Epithelial cell of proximal tubule (primary cell): ENCODE measurements around the gene CHAD. TPM values are rescaled to one million over a fixed set of nuclear protein-coding genes. Genes with fewer than 3 reads are reported as not detected.

ENCODE experiments used
- DNase-seq: peaks from one replicate; pipeline ENCODE4 v3.0.0-alpha.2; 2011; ENCODE audit warnings: low read depth
- H3K4me3 ChIP-seq: 2 replicates; pipeline ENCODE4 v1.5.1; 2011; ENCODE audit warnings: low read depth, mild to moderate bottlenecking, low read length
- total RNA-seq: library from RNA; depleted of rRNA; stranded (reverse); fragments of >200 nt; gene quantifications from 2 replicates; pipeline ENCODE4 v1.2.3, GENCODE V29; 2015
- TF ChIP-seq, protein P1 (sequence below): conservative IDR thresholded peaks from 2 replicates; pipeline ENCODE4 v1.5.1; 2012; ENCODE audit warnings: low read depth, mild to moderate bottlenecking, low read length

The CHAD gene
- total RNA-seq, 1 donor from 2014 or later: not detected

DNA sequence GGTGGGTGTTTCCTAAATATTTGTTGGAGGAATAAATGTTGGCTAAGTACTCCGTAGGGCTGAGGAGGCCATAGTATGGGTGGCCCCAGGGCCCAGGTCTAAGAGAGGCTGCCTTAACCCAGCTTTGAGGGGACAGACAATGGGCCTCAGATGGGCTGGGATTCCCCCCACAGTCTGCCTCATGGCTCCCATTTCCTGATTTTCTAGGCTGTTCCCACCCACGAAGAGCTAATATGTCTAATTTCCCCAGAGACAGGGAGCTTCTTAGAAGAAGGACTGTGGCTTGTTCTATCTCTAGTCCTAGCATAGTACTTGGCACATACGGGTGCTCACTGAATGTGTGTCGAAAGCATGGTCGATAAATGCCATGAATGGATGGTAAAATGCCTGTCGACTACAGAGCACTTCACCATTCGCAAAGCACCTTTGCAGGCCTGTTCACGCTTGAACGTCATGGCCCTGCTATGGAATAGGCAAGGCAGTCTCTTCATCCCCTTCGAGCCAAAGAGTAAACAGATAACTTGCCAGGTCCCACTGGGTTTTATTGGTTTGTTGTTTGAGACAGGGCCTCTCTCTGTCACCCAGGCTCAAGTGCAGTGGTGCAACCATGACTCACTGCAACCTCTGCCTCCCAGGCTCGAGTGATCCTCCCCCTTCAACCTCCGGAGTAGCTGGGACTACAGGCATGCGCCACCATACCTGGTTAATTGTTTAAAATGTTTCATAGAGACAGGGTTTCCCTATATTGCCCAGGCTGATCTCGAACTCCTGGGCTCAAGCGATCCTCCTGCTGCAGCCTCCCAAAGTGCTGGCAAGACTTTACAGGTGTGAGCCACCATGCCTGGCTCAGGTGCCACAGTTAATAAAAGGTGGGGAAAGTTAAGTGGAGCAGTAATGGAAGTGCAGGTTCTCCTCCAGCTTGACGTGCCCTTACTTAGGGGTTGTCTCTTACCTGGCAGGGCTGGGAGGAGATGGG is 9.7 kb downstream of the CHAD start:
- H3K4me3 ChIP-seq: no peak overlapping the region
- DNase-seq: peak; percentile 16
- TF ChIP-seq, protein P1, sequence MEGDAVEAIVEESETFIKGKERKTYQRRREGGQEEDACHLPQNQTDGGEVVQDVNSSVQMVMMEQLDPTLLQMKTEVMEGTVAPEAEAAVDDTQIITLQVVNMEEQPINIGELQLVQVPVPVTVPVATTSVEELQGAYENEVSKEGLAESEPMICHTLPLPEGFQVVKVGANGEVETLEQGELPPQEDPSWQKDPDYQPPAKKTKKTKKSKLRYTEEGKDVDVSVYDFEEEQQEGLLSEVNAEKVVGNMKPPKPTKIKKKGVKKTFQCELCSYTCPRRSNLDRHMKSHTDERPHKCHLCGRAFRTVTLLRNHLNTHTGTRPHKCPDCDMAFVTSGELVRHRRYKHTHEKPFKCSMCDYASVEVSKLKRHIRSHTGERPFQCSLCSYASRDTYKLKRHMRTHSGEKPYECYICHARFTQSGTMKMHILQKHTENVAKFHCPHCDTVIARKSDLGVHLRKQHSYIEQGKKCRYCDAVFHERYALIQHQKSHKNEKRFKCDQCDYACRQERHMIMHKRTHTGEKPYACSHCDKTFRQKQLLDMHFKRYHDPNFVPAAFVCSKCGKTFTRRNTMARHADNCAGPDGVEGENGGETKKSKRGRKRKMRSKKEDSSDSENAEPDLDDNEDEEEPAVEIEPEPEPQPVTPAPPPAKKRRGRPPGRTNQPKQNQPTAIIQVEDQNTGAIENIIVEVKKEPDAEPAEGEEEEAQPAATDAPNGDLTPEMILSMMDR: no peak

DNA sequence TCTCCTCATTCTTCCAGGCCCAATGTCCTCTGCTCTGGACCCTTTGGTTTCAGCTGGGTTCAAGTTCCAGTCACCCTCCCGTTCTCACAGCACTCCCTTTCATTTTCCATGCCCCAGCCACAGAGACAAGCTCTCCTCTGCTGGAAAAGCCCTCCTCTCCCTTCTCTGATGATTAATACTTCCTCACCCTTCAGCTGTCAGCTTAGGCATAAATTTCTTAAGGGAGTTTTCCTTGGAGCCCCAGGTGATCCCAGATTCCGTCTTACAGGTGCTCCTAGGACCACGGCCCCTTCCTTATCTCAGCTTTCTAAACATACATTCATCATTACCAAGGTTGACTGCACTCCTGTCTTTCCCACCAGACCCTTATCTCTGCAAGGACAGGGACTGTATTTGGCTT is 10.4 kb downstream of the CHAD start:
- DNase-seq: no peak
- H3K4me3 ChIP-seq: no peak overlapping the region
- TF ChIP-seq, protein P1: no peak

DNA sequence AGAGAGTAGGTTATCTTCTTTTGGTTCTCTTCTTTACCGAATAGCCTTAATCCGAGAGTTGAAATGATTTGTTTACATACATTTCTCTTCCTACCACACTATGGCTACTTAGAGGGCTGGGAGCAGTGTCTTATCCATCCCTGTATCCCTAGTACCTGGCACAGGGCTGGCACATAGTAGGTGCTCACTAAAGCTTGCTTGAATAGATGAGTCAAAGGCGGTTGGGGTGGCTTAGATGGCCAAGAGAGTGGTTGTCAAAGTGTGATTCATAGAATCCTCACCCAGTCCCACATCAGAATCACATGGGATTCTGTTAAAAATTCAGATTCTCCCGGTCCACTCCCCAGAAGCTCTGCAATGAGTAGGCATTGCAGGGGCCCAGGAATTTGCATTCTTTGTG is 11.1 kb downstream of the CHAD start:
- TF ChIP-seq, protein P1: no peak
- DNase-seq: no peak
- no peak overlapping the region for H3K4me3 ChIP-seq

DNA sequence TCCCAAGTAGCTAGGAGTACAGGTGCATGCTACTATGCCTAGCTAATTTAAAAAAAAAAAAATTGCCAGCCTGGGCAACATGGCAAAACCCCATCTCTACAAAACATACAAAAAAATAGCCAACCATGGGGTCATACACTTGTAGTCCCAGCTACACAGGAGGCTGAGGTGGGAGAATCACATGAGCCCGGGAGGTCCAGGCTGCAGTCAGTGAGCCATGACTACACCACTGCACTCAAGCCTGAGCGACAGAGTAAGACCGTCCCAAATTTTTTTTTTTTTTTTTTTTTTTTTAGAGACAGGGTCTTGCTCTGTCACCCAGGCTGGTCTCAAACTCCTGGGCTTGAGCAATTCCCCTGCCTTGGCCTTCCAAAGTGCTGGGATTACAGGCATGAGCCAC is 14.8 kb downstream of the CHAD start:
- TF ChIP-seq, protein P1: no peak
- no peak overlapping the region for H3K4me3 ChIP-seq
- DNase-seq: no peak

DNA sequence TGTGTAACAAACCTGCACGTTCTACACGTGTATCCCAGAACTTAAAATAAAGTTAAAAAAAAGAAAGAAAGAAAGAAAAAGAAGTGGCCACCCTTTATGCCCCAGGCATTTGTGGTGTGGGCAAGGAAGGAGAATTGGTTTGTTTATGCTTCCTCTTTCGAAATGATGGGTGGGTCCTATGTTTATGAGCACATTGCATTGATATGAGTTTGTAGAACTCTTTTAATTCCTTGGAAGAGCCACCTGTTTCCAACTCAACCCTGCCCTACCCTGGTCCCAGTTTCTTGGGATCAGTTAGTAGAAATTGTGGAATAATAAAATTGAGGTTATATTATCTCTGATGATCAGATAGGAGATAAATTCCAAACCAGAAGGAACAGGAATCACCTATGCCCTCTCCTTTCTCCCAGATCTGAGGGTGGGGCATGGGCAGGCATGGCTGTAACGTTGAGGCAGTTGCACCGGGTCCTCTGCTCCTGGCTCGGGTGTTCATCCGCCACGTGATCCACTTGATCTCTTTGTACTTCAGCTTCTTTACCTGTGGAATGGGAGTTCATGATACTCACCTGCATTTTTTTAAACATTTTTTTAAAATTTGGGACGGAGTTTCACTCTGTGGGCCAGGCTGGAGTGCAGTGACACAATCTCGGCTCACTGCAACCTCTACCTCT is 15.9 kb downstream of the CHAD start:
- DNase-seq: no peak
- TF ChIP-seq, protein P1: no peak
- H3K4me3 ChIP-seq: no peak overlapping the region

DNA sequence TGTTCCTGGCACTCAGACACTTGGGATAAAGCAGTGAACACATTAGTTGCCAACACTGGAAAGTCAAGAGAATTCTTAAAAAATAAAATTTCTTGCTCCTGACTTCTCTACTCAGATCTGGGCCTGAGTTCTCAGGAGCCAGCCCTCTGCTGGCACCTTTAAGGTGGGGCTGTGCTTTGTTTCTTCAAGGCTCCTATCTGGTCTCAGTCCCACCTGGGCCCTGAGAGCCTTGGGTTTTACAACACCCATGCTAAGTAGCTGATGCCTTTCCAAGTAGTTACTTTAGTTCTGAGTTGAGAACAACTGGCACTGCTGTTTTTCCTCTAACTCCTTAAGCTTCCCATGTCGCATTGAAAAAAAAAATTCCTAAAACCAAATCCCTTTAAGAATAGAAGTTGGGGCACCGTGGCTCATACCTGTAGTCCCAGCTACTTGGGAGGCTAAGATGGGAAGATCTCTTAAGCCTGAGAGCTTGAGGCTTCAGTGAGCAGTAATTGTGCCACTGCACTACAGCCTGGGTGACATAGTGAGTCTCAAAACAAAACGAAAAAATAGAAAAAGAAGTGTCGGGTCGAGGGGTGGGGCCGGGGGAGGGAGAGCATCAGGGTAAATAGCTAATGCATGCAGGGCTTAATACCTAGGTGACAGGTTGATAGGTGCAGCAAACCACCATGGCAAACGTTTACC is 16.6 kb downstream of the CHAD start:
- H3K4me3 ChIP-seq: no peak overlapping the region
- no peak for DNase-seq
- TF ChIP-seq, protein P1: no peak
